NB4 (cell line): ENCODE measurements around the gene KDELR1.

Experiments used
- CTCF ChIP-seq: IDR thresholded peaks from one replicate; pipeline ENCODE4 v1.5.1; 2012; ENCODE audit warnings: low read depth, low read length
- POLR2A ChIP-seq: IDR thresholded peaks from 2 replicates; pipeline ENCODE4 v1.6.1; 2011; ENCODE audit warnings: mild to moderate bottlenecking; ENCODE audit not compliant: insufficient read length; ENCODE audit errors: extremely low read depth

- TF ChIP-seq POLR2A: no peak
- no peak for TF ChIP-seq CTCF
These were observed 46.5 kb downstream of the KDELR1 start for GRCh38 chr19:48344892-48345291.
